UCSD-AML1 (cell line): Measurements from ENCODE around the gene EFEMP2.
A peak's percentile ranks its signal among the peaks of the same experiment; 100 is the strongest.
"Not testable (repeated sequence)": the region's sequence is repeated elsewhere in the genome, so short reads cannot be mapped to it uniquely, and the experiment has no call there.

Experiments used
- DNase-seq: peaks from one replicate; lab custom pipeline; 2025; ENCODE audit not compliant: unreplicated experiment; lab: John Stamatoyannopoulos, UW

The EFEMP2 gene

DNA sequence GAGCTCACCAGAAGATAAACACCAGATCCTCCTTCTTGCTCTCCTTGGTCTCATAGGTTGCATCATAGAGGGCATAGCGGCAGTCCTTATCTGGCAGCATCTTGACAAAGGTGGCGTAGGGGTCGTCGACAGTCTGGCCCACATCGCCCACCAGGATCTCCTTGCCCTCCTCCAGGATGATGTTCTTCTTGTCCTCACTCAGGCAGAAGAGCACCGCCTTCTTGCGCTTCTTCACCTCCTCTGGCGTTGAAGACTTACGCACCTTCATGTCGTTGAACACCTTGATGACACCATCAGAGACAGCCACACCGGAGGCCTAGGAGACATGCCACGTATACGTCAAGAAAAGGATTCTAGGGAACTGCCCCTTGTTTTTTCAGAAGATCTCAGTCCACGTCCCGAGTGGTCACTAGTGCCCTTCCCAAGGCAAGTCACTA is 16.7 kb downstream of the EFEMP2 start:
- DNase-seq, result no peak

DNA sequence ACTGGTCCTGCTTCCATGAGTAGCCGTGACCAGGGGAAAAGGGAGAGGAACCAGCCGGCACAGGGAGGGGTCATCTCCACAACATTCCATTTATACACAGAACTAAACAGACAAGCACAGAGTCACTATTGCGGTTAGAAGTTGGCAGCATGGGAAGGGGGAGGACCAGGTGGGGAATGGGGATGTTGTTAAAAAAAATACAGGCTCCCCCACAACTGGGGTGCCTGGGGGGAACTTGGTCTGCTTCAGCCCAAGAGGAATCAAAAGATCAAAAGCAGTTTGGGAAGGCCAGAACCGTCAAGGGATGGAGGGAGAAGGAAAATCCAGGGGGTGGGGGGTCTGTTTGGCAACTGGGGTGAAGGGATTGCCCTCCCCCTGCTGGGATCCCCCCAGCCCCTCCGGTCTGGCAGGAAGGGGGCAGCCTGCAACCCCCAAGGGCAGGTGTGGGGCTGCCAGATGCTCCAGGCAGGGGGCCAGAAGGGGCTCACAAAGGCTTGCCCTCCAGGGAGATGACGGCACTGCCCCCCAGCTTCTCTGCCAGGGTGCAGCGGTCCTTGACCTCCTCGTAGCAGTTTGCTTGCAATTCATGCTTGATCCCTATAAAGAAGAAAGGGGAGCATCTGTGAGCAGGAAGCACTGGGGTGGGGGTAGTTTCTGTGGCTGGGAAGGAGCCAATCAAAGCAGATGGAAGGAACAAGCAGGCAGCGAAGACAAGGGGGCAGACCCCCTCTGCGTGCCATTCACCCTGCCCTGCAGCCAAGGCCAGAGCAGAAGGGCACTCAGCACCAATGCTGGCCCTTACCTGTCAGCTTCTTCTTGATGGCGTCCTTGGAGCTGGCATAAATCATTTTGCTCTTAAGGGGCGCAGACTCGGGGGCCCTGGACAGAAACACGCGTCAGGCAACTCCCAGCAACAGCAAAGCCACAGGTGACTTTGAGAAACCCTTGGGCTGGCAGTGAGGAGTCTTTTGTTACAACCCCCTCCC is 17.5 kb downstream of the EFEMP2 start:
- DNase-seq, result no peak

DNA sequence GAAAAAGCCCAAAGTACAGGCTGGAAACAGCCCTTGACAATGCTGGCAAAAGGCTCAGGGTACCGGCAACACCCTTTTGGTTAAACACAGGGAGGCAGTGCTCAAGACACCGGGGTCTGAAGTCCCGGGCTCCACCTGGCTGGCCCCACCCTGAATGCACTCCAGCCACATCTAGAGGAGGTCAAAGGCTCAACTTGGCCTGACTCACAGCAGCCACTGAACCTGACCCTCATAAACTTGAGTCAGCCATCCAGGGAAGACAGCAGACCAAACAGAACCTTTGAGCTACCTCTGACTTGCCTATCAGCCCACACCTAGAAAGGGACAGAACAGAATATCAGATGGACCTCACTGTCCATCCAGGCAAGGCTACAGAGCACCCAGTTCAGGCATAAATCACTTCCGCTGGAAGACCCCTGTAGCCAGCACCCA is 18.4 kb downstream of the EFEMP2 start:
- no peak for DNase-seq

DNA sequence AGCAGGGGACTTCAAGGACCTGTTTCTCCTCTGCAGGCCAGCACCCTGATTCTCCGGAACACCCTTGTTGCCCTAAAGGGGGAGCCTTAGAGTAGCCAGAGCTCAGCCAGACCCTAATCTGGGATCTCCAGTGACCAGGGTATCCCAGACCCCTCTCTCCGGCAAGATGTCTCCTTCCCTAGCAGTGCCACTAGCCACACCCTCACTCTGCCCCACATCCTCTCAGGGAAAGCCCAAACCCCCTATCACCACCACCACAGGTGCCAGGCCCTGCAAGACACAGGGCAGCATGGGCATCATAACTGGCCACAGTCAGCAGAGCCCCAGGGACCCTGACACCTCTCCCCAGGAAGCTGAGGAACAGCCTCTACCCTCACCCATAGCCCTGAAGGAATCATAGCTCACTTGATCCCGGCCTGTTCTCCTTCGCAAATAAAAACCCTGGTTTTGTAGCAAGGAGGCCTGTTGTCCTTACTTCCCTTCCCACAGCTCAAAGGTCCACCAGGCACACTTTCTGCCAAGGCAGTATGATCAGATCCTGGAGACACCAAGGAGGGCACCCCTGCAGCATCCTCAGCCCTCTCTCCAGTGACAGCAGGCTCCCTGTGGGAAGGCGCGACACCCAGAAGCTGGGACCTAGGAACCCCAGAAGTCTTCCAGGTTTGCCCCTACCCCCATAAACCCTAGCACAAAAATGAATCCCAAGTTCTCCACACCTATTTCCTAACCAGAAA is 19.2 kb downstream of the EFEMP2 start:
- no peak for DNase-seq

DNA sequence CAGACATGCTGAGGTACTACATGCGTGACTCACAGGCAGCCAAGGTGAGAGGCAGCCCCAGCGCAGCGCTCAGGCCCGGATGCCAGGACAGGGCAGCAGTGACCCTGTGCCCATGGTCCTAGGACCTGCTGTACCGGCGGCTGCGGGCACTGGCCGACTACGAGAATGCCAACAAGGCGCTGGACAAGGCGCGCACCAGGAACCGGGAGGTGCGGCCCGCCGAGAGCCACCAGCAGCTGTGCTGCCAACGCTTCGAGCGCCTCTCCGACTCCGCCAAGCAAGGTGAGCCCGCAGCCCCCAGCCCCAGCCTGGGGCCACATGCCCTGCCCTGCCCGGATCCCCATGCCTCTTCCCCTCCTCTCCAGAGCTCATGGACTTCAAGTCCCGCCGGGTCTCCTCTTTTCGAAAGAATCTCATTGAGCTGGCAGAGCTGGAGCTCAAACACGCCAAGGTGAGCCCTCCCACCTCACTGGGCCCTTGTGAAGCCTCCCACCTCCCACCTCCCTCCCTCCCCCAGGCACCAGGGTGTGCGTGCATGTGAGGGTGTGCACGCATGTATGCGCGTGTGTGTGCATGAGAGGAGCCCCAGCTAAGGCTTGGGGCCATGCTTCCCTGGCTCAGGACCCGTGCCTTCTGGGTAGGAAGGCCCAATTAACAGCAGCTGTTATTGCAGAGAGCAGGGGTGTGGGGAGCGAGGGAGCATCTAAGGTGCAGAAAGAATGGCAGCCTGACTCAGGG is 19.9 kb downstream of the EFEMP2 start:
- no peak for DNase-seq

DNA sequence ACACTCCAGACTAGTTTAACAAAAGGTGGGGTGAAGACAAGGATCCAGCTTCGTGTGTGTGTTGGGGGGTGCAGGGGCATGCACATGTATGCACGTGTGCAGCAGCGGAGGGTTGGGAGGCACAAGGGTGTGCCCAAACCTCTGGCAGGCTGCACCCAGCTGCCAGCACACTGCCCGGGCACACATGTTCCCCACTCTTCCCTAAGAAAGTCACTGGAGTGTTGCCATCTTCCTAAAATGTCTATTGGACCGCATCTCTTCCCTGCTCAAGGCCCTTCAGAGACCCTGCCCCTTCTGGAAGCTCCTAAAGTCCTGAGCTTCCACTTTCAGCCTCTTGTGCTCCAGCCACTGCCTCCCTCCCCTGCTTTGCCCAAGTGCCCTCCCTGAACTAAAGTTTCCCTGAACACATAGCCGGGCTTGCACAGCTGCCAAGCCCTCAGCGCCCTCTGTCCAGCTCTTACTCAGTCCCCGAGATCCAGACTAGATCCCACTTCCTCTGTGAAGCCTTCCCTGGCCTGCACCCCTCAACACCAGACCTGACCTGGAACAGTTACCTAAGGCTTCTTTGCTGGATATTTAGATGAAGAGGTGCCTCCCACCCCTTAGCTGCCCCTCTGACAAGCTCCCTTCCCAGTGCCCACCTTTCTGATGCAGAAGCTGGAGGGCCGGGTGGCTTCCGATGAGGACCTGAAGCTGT is 20.6 kb downstream of the EFEMP2 start:
- DNase-seq, result no peak

DNA sequence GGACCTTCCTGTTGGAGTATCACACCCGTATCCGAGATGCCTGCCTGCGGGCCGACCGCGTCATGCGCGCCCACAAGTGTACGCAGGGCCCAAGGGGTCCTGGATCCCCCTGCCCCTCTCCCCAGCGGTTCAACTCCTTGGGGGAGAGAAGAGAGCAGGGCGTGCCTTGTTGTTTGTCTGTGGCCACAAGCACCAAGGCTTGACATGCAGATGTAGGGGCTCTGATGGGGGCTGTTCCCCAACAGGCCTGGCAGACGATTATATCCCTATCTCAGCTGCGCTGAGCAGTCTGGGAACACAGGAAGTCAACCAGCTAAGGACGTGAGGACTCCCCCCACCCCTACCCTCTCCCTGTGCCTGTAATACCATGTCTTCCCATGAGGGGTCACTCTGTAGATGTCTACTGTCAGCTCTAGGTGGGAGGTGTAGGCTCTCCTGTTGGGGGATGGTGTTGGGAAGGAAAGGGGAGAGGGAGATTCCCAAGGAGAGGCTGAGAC is 21.5 kb downstream of the EFEMP2 start:
- DNase-seq, result no peak

DNA sequence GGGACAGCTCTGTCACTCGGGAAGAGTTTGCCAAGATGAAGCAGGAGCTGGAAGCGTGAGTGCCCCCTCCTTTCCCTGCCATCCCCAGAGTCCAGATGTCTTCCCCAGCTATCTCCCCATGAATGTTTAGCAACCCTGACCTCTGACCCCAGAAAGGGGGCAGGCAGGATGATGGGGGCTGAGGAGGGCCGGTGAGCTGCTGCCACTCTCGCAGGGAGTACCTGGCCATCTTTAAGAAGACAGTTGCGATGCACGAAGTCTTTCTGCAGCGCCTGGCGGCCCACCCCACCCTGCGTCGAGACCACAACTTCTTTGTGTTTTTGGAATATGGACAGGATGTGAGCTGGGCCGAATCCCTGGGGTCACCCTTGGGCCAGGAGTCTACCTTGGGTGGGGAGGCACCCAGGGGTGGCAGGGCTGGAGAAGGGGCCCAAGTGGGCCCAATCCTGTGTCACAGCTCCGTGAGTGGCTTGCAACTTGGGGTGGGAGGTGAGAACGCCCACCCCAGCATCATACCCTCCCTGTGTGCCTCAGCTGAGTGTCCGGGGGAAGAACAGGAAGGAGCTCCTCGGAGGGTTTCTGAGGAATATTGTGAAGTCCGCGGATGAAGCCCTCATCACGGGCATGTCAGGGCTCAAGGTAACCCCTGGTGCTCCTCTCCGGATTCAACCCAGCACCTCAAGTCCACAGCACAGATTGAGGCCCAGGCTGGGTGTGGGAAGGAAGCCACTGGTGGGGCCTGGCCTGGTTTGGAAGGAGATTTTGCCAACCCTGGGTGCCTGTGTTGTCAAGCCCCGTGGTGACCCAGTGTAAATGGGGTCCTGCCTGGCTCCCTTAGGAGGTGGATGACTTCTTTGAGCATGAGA is 22.1 kb downstream of the EFEMP2 start:
- no peak for DNase-seq

DNA sequence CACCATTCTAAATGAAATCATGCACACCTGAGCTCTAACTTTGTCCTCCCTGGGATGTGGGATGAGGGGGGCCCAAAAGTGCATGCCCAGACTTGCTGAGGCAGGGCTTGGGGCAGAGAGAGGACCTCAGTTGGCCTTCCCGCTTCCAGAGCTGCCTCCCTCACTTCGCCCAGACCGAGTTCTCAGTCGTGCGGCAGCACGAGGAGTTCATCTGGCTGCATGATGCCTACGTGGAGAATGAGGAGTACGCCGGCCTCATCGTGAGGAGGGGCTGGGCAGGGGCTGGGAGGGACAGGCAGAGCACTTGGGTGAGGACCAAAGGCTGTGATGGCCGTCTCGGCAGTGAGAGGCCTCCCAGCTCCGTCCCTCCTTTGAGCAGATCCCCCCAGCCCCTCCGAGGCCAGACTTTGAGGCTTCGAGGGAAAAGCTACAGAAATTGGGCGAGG is 22.8 kb downstream of the EFEMP2 start:
- no peak for DNase-seq

DNA sequence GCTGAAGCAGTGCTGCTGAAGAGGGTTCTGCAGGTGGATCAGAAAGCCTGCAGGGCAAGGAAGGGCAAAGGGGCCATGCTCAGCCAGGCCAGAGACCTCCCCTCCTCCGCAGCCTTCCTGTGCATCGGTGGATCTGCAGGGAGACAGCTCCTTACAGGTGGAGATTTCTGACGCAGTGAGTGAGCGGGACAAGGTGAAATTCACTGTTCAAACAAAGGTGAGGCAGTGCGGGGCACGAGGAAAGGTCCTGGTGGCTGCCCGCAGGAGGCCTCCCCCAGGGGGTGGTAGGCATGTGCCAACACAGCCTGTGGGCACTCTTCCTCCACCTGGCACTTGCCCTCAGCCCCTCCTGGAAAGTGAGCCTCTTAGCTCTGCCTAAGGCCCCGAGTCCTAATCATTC is 23.2 kb downstream of the EFEMP2 start:
- DNase-seq, result no peak

DNA sequence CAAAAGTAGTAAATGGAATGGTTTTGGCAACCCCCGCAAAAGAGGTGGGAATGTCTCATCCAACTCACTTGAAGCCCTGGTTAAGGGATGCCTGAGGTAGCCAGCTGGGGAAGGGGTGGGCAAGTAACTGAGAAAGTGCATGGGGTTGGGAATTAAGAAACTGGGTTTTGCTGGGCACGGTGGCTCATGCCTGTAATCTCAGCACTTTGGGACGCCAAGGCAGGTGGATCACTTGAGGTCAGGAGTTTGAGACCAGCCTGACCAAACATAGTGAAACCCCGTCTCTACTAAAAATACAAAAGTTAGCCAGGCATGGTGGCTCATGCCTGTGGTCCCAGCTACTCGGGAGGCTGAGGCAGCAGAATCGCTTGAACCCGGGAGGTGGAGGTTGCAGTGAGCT is 23.9 kb downstream of the EFEMP2 start:
- not testable (repeated sequence) for DNase-seq

DNA sequence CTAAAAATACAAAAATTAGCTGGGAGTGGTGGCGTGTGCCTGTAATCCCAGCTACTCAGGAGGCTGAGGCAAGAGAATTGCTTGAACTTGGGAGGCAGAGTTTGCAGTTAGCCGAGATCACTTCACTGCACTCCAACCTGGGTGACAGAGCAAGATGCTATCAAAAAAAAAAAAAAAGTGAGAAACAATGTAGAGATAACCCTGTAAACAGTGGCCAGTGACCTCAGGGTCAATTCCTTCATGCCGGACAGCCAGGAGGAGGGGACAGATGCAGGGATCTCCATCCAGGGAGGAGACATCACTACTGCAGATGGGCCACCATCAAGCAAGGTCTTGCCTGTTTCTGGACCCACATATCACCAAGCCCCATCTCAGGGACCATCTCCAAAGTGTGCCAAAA is 24.9 kb downstream of the EFEMP2 start:
- no peak for DNase-seq

DNA sequence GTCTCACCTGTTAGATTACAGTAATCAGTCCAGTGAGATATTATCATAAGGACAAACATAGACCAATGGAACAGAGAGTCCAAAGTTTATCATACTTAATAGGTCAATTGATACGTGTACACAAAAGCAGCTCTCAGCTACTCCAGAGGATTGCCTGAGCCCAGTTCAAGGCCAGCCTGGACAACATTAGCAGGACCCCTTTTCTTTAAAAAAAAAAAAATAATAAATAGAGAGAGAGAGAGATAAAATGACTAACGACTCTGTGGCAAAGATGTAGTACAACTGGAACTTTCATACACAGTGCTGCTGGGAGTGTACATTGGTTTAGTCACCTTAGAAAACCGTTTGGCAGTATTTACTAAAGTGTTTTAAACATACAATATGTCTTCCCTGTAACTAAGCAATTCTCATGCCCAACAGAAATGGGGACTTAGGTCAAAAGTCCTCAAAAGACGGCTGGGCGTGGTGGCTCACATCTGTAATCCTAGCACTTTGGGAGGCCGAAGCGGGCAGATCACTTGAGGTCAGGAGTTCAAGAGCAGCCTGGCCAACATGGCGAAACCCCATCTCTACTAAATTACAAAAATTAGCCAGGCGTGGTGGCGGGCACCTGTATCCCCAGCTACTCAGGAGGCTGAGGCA is 28.2 kb downstream of the EFEMP2 start:
- no peak for DNase-seq

DNA sequence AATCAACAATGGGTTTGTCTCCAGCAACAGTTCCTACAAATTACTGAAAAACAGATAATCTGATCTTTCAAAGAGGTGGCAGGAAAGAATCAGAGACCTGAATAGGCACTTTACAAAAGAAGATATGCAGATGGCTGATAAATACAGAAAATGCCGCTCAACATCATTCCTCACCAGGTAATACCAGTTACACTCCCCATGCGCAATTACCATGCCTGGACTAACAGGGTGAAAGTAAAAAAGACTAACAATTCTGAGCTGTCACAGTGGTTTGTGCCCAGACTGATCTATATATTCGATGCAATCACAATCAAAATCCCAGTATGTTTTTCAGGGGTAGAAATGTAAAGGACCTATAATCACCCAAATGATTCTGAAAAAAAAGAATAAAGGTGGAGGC is 28.8 kb downstream of the EFEMP2 start:
- no peak for DNase-seq

DNA sequence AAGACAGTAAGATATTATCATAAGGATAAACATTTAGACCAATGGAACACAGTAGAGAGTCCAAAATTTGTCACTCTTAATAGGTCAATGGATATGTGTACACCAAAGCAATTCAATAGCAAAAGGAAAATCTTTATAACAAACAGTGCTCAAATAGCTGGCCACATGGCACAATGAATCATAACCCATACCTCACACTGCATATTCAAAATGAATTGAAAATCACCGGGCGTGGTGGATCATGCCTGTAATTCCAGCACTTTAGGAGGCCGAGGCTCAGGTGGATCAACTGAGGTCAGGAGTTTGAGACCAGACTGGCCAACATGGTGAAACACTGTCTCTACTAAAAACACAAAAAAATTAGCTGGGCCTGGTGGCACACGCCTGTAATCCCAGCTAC is 30.5 kb downstream of the EFEMP2 start:
- DNase-seq, result no peak

DNA sequence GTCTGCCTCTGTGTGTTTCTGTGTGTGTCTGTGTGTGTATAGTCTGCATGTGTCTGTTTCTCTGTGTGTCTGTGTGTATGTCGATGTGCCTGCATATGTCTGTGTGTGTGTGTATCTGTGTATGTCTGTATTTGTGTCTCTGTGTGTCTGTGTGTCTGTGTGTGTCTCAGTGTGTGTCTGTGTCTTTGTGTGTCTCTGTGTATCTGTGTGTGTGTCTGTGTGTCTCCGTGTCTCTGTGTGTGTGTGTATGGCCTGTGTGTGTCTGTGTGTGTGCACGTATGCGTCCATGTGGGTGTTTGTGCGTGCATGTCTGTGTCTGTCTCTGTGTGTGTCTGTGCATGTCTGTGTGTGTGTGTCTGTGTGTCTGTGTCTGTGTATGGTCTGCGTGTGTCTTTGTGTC is 38.4 kb downstream of the EFEMP2 start:
- no peak for DNase-seq

DNA sequence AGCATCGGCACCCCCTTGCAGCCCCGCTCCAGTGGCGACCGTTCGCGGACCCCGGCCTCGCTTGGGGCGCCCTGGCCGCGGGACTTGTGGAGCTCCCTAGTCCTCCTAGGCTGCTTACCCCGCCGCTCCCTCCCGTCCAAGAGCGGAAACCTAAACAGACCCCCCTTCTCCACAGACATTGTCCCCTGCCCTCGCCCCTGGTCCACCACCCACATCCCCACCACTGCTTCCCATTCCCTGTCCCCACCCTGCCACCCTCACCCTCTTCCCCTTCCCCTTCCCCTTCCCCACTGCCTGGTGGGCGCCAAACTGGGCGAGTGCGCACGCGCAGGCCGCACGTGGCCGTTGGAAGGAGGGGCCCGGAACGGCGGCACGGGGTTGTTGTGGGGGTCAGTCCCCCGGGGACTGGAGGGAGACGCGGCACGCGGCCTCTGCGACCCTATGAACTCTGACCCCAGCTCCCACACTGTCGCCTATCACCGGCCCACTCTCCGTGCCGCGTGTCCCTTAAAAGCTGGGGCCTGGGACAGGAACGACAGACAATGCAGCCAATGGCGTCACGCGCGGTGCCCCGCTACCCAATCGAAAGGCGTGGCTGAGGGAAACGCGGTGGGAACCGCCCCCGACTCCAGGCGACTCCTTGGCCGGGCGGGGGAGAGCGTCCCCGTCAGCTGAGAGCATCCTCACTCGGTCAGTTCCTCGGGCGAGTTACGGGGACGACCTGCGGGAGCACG is 39.1 kb downstream of the EFEMP2 start, which contains the start of gene SNX32:
Gene SNX32 (plus strand): TSS at position 667 of the 734 bp plus-strand sequence. CDS start 103 bp downstream, outside the sequence.
- DNase-seq, result peak; percentile 91

DNA sequence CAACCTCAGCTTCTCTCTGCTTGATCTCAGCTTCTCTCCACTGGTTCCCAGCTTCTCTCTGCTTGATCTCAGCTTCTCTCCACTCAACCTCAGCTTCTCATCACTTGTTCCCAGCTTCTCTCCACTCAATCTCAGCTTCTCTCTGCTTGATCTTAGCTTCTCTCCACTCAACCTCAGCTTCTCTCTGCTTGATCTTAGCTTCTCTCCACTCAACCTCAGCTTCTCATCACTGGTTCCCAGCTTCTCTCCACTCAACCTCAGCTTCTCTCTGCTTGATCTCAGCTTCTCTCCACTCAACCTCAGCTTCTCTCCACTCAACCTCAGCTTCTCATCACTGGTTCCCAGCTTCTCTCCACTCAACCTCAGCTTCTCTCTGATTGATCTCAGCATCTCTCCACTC is 40.4 kb downstream of the EFEMP2 start:
- DNase-seq, result not testable (repeated sequence)
